ENCODE measurements around the gene CARD11. TPM values are rescaled to one million over a fixed set of nuclear protein-coding genes. Genes with fewer than 3 reads are reported as not detected.

CARD11 gene
- polyA plus RNA-seq, 1 donor from 2014 or later, result not detected

DNA sequence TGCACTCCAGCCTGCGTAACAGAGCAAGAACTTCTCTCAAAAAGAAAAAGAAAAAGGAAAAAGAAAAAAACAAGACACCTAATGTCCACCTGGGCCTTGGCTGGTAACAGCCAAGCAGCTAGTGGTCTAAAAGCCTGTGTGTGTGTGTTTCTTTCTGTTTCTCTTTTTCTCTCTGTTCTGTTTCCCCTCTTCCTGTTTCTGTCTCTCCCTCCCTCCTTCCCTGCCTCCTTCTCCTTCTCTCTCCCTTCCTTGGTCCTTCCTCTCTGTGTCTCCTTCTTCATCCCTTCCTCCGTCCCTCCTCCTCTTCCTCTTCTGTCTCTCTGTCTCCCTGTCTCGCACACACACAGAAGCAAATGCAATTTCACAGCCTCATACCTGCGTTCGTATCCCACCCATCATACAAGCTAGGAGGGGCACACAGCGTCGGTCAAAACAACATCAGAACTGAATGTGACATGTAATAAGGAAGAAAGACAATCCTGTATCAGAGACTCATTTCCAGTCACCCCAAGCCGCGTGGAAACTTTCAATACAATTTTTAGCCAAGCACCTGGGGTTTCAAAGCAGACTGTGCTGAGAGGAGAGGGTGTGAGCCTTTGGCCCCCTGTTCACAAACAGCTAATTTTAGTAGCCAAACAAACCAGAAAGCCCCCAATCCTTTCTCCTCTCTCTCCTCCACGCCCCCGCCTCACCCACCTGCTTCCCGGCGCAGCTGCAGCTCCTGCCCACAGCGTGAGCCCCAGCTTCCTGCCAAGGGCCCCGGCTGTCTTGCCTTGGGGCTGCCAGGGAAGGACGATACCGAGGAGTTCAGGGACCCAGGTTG lies 149.3 kb downstream of the CARD11 start:
- H2AFZ ChIP-seq (ENCODE audit: low read depth, low read length), result no peak overlapping the region

GRCh38 chr7:2893411-2893861 lies 150.2 kb downstream of the CARD11 start:
- Histone ChIP-seq H3K27ac (ENCODE audit: low read length) (no peak overlapping the region), H3K4me2 (ENCODE audit: low read length) (no peak overlapping the region), H3K9ac (ENCODE audit: low read length) (no peak overlapping the region), H3K79me2 (replicated peaks; ENCODE audit: insufficient read depth, low read length) (no peaks in the 10 kb centered on the region), H3K9me3 (ENCODE audit: low read length) (no peaks in the 10 kb centered on the region), H3K4me3 (ENCODE audit: low read length) (no peak overlapping the region), H3F3A (ENCODE audit: insufficient read depth, low read length, poor library complexity, severe bottlenecking) (no peaks in the 10 kb centered on the region), H3K9me2 (ENCODE audit: insufficient read depth, low read length) (no peaks in the 10 kb centered on the region), H4K20me1 (ENCODE audit: insufficient read depth) (no peaks in the 10 kb centered on the region), H3K27me3 (ENCODE audit: insufficient read depth, low read depth, low read length) (no peaks in the 10 kb centered on the region), H3K36me3 (ENCODE audit: insufficient read depth, low read length) (no peaks in the 10 kb centered on the region), H2AFZ (ENCODE audit: low read depth, low read length) (no peak overlapping the region)
- TF ChIP-seq RAD21 (conservative IDR thresholded peaks at IDR 0.05), result no peak
- TF ChIP-seq, protein P1, sequence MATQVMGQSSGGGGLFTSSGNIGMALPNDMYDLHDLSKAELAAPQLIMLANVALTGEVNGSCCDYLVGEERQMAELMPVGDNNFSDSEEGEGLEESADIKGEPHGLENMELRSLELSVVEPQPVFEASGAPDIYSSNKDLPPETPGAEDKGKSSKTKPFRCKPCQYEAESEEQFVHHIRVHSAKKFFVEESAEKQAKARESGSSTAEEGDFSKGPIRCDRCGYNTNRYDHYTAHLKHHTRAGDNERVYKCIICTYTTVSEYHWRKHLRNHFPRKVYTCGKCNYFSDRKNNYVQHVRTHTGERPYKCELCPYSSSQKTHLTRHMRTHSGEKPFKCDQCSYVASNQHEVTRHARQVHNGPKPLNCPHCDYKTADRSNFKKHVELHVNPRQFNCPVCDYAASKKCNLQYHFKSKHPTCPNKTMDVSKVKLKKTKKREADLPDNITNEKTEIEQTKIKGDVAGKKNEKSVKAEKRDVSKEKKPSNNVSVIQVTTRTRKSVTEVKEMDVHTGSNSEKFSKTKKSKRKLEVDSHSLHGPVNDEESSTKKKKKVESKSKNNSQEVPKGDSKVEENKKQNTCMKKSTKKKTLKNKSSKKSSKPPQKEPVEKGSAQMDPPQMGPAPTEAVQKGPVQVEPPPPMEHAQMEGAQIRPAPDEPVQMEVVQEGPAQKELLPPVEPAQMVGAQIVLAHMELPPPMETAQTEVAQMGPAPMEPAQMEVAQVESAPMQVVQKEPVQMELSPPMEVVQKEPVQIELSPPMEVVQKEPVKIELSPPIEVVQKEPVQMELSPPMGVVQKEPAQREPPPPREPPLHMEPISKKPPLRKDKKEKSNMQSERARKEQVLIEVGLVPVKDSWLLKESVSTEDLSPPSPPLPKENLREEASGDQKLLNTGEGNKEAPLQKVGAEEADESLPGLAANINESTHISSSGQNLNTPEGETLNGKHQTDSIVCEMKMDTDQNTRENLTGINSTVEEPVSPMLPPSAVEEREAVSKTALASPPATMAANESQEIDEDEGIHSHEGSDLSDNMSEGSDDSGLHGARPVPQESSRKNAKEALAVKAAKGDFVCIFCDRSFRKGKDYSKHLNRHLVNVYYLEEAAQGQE (IDR thresholded peaks at IDR 0.05; ENCODE audit: borderline replicate concordance), result no peak
- no peak for TF ChIP-seq EP300 (conservative IDR thresholded peaks at IDR 0.05; ENCODE audit: poor library complexity, severe bottlenecking)
- no peak for TF ChIP-seq EZH2 (IDR thresholded peaks at IDR 0.05; ENCODE audit: borderline replicate concordance, insufficient read depth, low read length, poor library complexity, severe bottlenecking)
- no peak for TF ChIP-seq SMC3 (conservative IDR thresholded peaks at IDR 0.05; ENCODE audit: poor library complexity)
- TF ChIP-seq POLR2AphosphoS5 (IDR thresholded peaks at IDR 0.05), result no peak
- TF ChIP-seq MXI1 (conservative IDR thresholded peaks at IDR 0.05; ENCODE audit: poor library complexity, severe bottlenecking), result no peak
- TF ChIP-seq TAF1 (IDR thresholded peaks at IDR 0.05; ENCODE audit: low read depth), result no peak

More for the DNA sequence above, 149.3 kb downstream of the CARD11 start:
- Histone ChIP-seq H4K20me1 (ENCODE audit: insufficient read depth) (no peaks in the 10 kb centered on the region), H3K36me3 (ENCODE audit: insufficient read depth, low read length) (no peaks in the 10 kb centered on the region), H3K9ac (ENCODE audit: low read length) (no peak overlapping the region), H3F3A (ENCODE audit: insufficient read depth, low read length, poor library complexity, severe bottlenecking) (no peaks in the 10 kb centered on the region), H3K4me3 (ENCODE audit: low read length) (no peak overlapping the region), H3K27me3 (ENCODE audit: insufficient read depth, low read depth, low read length) (no peaks in the 10 kb centered on the region), H3K79me2 (replicated peaks; ENCODE audit: insufficient read depth, low read length) (no peaks in the 10 kb centered on the region), H3K4me2 (ENCODE audit: low read length) (no peak overlapping the region), H3K9me3 (ENCODE audit: low read length) (no peaks in the 10 kb centered on the region), H3K9me2 (ENCODE audit: insufficient read depth, low read length) (no peaks in the 10 kb centered on the region), H3K27ac (ENCODE audit: low read length) (no peak overlapping the region)
- TF ChIP-seq MXI1 (conservative IDR thresholded peaks at IDR 0.05; ENCODE audit: poor library complexity, severe bottlenecking) (no peak), EP300 (conservative IDR thresholded peaks at IDR 0.05; ENCODE audit: poor library complexity, severe bottlenecking) (no peak), TAF1 (IDR thresholded peaks at IDR 0.05; ENCODE audit: low read depth) (no peak), SMC3 (conservative IDR thresholded peaks at IDR 0.05; ENCODE audit: poor library complexity) (no peak), POLR2AphosphoS5 (IDR thresholded peaks at IDR 0.05) (no peak), RAD21 (conservative IDR thresholded peaks at IDR 0.05) (no peak), CTCF (IDR thresholded peaks at IDR 0.05; ENCODE audit: poor library complexity, severe bottlenecking) (no peak)
- TF ChIP-seq, protein P1 (IDR thresholded peaks at IDR 0.05; ENCODE audit: borderline replicate concordance), result no peak
